ENCODE data around the gene CHST13. TPM values are rescaled to one million over a fixed set of nuclear protein-coding genes. Genes with fewer than 3 reads are reported as not detected.

Gene CHST13
- total and polyA plus RNA-seq, 5 donors from 2014 or later: not detected

GRCh38 chr3:126518779-126519177 is 5.2 kb upstream of the CHST13 start:
- no peak overlapping the region for H3K4me3 ChIP-seq (ENCODE audit: low read depth, low read length)

DNA sequence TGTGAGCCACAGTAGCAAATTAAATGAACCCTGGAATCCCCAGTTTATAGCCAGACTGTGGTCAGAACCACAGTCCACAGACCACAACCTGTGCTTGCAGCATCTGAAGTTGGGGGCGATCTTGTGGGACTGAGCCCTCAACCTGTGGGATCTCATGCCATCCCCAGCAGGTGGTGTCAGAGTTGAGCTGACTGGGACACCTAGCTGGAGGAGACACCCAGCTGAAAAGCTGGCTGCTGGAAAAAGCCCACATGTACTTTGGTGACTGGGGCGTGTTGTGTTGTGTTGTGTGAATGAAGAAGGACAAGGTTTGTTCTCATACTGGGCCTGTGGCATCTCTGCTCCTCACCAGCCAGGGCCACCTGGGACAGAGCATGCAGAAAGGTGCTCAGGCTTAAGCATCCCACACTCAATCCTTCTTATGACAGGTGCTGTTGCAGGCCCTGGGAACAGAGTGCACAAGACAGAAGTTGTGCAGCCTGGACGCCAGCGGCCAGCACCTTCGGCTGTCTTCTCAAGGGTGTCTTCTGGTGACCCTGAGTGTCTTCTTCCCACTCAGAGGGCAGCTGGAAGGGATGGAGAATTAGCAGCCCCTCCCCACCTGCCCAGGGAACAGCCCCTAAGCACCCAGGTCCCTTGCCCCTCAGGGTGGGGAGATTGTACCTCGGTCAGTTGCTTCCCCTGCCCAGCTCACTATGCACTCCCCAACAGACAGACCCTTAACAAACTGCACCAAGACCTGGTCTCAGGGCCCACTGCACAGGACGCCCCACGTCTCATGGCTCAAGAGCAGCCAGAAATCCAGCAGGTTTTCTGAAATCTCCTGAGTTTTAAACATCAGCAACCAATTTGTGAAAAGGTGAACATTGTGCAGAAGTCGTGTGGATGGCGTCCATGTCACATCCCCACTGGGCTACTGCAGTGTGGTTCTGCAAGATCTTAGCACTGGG is 4.2 kb upstream of the CHST13 start:
- Mint-ChIP-seq H3K36me3 (no peaks in the 10 kb centered on the region), H3K27ac (no peak overlapping the region), H3K4me1 (peaks cover 0 to 2% (median 0%) of the 10 kb centered on the region in 4 donors), H3K4me3 (no peak overlapping the region), H3K9me3 (no peaks in the 10 kb centered on the region), H3K27me3 (peaks cover 6% of the 10 kb centered on the region)
- ATAC-seq (ENCODE audit: low read depth in 2 of 2): no peak
- H3K4me3 ChIP-seq (ENCODE audit: low read depth, low read length): no peak overlapping the region
- no peaks in the 10 kb centered on the region for H3K9me3 ChIP-seq (ENCODE audit: control insufficient read depth in 2 of 2, low read length in 2 of 2)
- no peaks in the 10 kb centered on the region for H3K36me3 ChIP-seq (ENCODE audit: control insufficient read depth, insufficient read depth, low read length)
- no peaks in the 10 kb centered on the region for H3K27me3 ChIP-seq (ENCODE audit: control insufficient read depth, insufficient read depth, low read length)
- no peak overlapping the region for H3K27ac ChIP-seq (ENCODE audit: insufficient read depth, low read length, poor library complexity, severe bottlenecking)
- no peaks in the 10 kb centered on the region for H3K4me1 ChIP-seq (ENCODE audit: control insufficient read depth, insufficient read depth, low read length, poor library complexity, severe bottlenecking)
- no peak for DNase-seq

More at GRCh38 chr3:126518779-126519177, 5.2 kb upstream of the CHST13 start:
- DNase-seq (no peak), ATAC-seq (ENCODE audit: low read depth in 2 of 2) (no peak)
- no peak overlapping the region for H3K27ac ChIP-seq (ENCODE audit: insufficient read depth, low read length, poor library complexity, severe bottlenecking)
- peaks cover 0 to 2% (median 0%) of the 10 kb centered on the region in 4 donors for H3K4me1 Mint-ChIP-seq
- H3K4me1 ChIP-seq (ENCODE audit: control insufficient read depth, insufficient read depth, low read length, poor library complexity, severe bottlenecking): no peaks in the 10 kb centered on the region
- H3K27ac Mint-ChIP-seq: no peak overlapping the region
- no peaks in the 10 kb centered on the region for H3K27me3 ChIP-seq (ENCODE audit: control insufficient read depth, insufficient read depth, low read length)
- H3K9me3 Mint-ChIP-seq: no peaks in the 10 kb centered on the region
- H3K9me3 ChIP-seq (ENCODE audit: control insufficient read depth in 2 of 2, low read length in 2 of 2): no peaks in the 10 kb centered on the region
- no peaks in the 10 kb centered on the region for H3K36me3 ChIP-seq (ENCODE audit: control insufficient read depth, insufficient read depth, low read length)
- H3K36me3 Mint-ChIP-seq: no peaks in the 10 kb centered on the region
- peaks cover 6% of the 10 kb centered on the region for H3K27me3 Mint-ChIP-seq
- no peak overlapping the region for H3K4me3 Mint-ChIP-seq

DNA sequence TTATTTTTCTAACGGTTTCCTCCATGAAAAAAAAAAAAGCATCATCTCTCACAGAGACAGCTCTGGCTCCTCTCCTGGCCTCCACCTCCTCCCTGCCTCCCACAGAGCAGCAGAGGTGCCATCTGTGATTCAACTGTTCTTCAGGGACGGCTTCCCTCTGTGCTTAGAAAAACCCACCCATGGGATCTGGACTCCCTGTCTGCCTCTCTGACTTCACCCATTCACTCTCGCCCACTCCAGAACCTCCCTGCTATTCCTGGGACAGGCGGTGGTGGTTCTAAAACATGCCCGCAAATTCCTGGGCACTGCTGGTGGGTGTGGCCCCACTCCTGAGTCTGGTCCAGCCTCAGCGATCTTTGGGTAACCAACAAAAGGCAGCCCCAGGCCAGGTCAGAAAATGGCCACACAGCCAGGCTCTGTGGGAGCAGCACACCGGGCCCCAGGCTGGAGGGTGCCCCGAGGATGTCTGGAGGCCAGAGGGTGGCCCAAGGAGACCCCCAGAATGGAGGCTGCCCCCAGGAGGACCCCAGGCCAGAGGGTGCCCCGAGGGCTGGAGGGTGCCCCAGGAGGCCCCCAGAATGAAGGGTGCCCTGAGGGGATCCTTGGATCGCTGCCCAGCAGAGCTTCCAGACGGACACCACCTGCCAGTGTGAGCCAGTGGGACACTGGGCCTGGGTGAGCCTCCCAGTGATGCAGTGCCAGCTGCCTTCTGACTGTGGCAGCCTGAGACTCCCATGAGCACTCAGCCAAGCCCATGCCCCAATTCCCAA is 2.6 kb upstream of the CHST13 start:
- Histone ChIP-seq H3K4me3 (ENCODE audit: low read depth, low read length) (no peak overlapping the region), H3K4me1 (ENCODE audit: control insufficient read depth, insufficient read depth, low read length, poor library complexity, severe bottlenecking) (no peaks in the 10 kb centered on the region), H3K36me3 (ENCODE audit: control insufficient read depth, insufficient read depth, low read length) (no peaks in the 10 kb centered on the region), H3K27ac (ENCODE audit: insufficient read depth, low read length, poor library complexity, severe bottlenecking) (no peak overlapping the region), H3K9me3 (ENCODE audit: control insufficient read depth in 2 of 2, low read length in 2 of 2) (no peaks in the 10 kb centered on the region), H3K27me3 (ENCODE audit: control insufficient read depth, insufficient read depth, low read length) (no peaks in the 10 kb centered on the region)
- Mint-ChIP-seq H3K9me3 (no peaks in the 10 kb centered on the region), H3K36me3 (no peaks in the 10 kb centered on the region), H3K4me1 (peaks cover 0 to 2% (median 0%) of the 10 kb centered on the region in 4 donors), H3K27ac (no peak overlapping the region), H3K4me3 (no peak overlapping the region), H3K27me3 (peaks cover 6% of the 10 kb centered on the region)
- no peak for DNase-seq
- no peak for ATAC-seq (ENCODE audit: low read depth in 2 of 2)

DNA sequence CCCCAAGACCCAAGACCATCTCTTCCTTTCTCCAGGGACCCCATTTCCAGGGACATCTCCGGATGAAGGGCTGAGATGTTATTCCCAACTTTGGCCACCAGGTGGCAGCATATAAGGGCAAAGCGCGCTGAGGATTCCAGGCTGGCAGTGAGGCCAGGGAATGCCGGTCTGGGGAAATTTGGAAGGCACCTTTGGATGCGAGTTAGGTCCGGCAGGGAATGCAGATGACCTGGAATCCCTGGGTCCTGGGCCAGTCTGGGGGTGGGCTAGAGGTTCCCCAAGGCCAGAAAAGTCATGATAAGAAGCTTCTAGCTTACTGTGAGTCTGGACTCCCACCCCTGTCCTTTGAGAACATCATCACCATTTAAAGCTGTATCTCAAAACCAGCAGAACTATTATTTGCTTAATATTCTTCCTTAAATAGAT is 1.6 kb upstream of the CHST13 start:
- DNase-seq (peak in 2 of 3 donors; percentile 25), ATAC-seq (ENCODE audit: low read depth in 2 of 2) (no peak)
- Mint-ChIP-seq H3K27me3 (peaks cover 6% of the 10 kb centered on the region), H3K9me3 (no peaks in the 10 kb centered on the region), H3K27ac (peak overlapping the region in 1 of 3 donors; percentile 15), H3K36me3 (no peaks in the 10 kb centered on the region), H3K4me3 (no peak overlapping the region), H3K4me1 (peaks cover 0 to 2% (median 0%) of the 10 kb centered on the region in 4 donors)
- no peaks in the 10 kb centered on the region for H3K27me3 ChIP-seq (ENCODE audit: control insufficient read depth, insufficient read depth, low read length)
- no peaks in the 10 kb centered on the region for H3K4me1 ChIP-seq (ENCODE audit: control insufficient read depth, insufficient read depth, low read length, poor library complexity, severe bottlenecking)
- H3K9me3 ChIP-seq (ENCODE audit: control insufficient read depth in 2 of 2, low read length in 2 of 2): no peaks in the 10 kb centered on the region
- H3K4me3 ChIP-seq (ENCODE audit: low read depth, low read length): no peak overlapping the region
- H3K36me3 ChIP-seq (ENCODE audit: control insufficient read depth, insufficient read depth, low read length): no peaks in the 10 kb centered on the region
- H3K27ac ChIP-seq (ENCODE audit: insufficient read depth, low read length, poor library complexity, severe bottlenecking): no peak overlapping the region

DNA sequence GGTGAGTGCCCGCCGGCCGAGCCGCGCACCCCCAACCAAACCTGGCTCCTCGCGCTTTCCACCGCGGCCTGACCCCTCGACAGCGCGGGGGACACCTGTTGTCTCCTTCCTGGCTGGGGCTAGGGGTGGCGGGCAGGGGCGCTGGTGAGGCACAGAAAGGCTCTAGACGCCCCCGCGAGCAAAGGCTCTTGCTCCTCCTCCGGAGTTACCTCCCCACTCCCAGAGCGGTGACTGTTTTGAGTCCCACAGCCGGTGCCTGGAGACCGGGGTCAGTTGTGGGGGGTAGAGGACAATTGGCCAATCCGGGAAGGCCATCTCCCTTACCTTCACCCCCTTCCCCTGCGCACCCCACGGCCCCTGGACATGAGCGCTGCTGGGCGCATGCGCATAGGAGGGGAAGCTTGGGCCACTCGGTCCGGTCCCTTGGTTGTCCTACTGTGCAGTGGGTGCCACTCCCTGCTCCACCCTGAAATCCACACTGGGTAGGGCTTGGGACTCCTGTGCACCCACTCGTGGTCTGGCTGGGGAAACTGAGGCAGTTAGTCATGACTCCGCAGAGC is 554 bp downstream of the CHST13 start:
- Mint-ChIP-seq H3K4me1 (peaks cover 0 to 2% (median 0%) of the 10 kb centered on the region in 4 donors), H3K36me3 (no peaks in the 10 kb centered on the region), H3K27me3 (peaks cover 6% of the 10 kb centered on the region), H3K4me3 (no peak overlapping the region), H3K27ac (no peak overlapping the region), H3K9me3 (no peaks in the 10 kb centered on the region)
- Histone ChIP-seq H3K4me3 (ENCODE audit: low read depth, low read length) (no peak overlapping the region), H3K27me3 (ENCODE audit: control insufficient read depth, insufficient read depth, low read length) (no peaks in the 10 kb centered on the region), H3K9me3 (ENCODE audit: control insufficient read depth in 2 of 2, low read length in 2 of 2) (no peaks in the 10 kb centered on the region), H3K36me3 (ENCODE audit: control insufficient read depth, insufficient read depth, low read length) (no peaks in the 10 kb centered on the region), H3K27ac (ENCODE audit: insufficient read depth, low read length, poor library complexity, severe bottlenecking) (no peak overlapping the region), H3K4me1 (ENCODE audit: control insufficient read depth, insufficient read depth, low read length, poor library complexity, severe bottlenecking) (no peaks in the 10 kb centered on the region)
- ATAC-seq (ENCODE audit: low read depth in 2 of 2): no peak
- no peak for DNase-seq

DNA sequence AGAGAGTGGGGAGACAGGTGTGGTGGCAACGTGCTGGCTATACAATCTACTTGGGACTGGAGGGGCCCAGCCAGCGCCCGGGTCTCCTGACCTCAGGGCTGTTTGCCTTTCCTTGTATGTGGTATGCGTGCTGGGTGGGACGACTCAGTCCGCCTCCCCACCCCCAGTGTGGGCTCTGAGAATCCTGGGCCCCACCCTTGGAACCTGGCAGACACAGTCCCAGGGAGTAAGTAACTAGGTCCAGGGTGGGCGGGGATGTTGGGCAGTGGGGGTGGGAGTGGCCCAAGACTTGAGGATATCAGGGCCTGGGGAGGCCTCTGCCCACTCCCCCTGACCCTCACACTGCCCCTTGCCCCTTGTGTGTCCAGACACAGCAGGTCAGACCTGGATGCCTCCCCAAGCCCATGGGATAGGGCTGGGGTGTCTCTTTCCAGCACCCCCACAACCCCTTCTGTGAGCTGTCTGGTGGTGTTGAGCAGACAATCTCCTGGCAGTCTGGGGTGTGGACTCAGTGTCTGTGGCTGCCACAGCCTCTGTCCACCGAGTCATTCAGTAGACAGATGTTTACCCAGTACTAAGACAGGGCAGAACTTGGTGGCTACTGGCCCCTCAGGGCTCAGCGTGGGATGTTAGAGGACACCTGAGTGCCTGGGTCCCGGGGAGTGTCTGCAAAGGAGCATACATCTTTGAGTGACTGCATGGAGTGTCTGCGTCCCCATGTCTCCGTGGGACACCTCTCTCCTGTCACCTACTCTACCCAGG is 1.3 kb downstream of the CHST13 start:
- ATAC-seq (ENCODE audit: low read depth in 2 of 2): no peak
- Mint-ChIP-seq H3K36me3 (no peaks in the 10 kb centered on the region), H3K27me3 (peaks cover 6% of the 10 kb centered on the region), H3K27ac (no peak overlapping the region), H3K4me1 (peaks cover 0 to 2% (median 0%) of the 10 kb centered on the region in 4 donors), H3K4me3 (no peak overlapping the region), H3K9me3 (peaks cover 0 to 1% (median 0%) of the 10 kb centered on the region in 7 donors)
- H3K9me3 ChIP-seq (ENCODE audit: control insufficient read depth in 2 of 2, low read length in 2 of 2): no peaks in the 10 kb centered on the region
- no peaks in the 10 kb centered on the region for H3K27me3 ChIP-seq (ENCODE audit: control insufficient read depth, insufficient read depth, low read length)
- DNase-seq: no peak
- no peaks in the 10 kb centered on the region for H3K4me1 ChIP-seq (ENCODE audit: control insufficient read depth, insufficient read depth, low read length, poor library complexity, severe bottlenecking)
- no peak overlapping the region for H3K27ac ChIP-seq (ENCODE audit: insufficient read depth, low read length, poor library complexity, severe bottlenecking)
- H3K36me3 ChIP-seq (ENCODE audit: control insufficient read depth, insufficient read depth, low read length): no peaks in the 10 kb centered on the region
- H3K4me3 ChIP-seq (ENCODE audit: low read depth, low read length): no peak overlapping the region
